ENCODE measurements around the gene HK3. TPM values are rescaled to one million over a fixed set of nuclear protein-coding genes. Genes with fewer than 3 reads are reported as not detected.
A peak's percentile ranks its signal among the peaks of the same experiment; 100 is the strongest.

Gene HK3, protein sequence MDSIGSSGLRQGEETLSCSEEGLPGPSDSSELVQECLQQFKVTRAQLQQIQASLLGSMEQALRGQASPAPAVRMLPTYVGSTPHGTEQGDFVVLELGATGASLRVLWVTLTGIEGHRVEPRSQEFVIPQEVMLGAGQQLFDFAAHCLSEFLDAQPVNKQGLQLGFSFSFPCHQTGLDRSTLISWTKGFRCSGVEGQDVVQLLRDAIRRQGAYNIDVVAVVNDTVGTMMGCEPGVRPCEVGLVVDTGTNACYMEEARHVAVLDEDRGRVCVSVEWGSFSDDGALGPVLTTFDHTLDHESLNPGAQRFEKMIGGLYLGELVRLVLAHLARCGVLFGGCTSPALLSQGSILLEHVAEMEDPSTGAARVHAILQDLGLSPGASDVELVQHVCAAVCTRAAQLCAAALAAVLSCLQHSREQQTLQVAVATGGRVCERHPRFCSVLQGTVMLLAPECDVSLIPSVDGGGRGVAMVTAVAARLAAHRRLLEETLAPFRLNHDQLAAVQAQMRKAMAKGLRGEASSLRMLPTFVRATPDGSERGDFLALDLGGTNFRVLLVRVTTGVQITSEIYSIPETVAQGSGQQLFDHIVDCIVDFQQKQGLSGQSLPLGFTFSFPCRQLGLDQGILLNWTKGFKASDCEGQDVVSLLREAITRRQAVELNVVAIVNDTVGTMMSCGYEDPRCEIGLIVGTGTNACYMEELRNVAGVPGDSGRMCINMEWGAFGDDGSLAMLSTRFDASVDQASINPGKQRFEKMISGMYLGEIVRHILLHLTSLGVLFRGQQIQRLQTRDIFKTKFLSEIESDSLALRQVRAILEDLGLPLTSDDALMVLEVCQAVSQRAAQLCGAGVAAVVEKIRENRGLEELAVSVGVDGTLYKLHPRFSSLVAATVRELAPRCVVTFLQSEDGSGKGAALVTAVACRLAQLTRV
- 10 to 100 TPM in 2 of 6 experiments, 1 to 10 TPM in 4; 2.3 to 21.1 (median 9.1) TPM for total RNA-seq
- long read RNA-seq, partial matches to known transcripts: 1 of 2 reads
- long read RNA-seq, other reads (novel, unspliced or antisense): 0 of 2 reads

DNA sequence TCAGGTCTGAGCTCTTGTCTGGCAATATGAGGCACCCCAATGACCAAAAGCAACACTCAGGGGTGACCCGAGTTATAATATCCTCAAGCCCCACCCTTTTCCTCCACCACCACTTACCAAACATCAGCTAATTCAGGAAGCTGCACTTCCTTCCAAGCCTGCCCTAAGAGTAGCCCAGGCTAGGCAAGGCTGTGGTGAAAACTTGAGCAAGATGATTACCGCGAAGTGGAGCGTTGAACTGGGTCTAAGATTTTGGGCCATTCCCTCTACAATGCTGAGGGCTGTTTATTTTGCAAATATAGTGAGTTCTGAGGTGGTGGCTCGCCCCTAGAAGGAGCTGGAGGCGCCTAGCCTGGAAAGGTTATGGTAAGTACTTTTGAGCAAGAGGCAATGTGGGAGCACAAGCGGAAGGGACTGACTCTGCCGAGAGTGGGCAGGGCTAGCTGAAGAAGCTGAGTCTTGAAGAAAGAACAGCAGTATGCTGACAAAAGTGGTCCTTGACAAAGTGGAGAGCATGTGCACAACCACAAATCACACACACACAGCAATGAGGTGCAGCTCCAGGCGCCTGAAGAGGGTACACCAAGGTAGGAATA, at the start of gene HK3:
Gene HK3 (minus strand): TSS at position 51 of the 596 bp plus-strand sequence. CDS start 3,187 bp downstream, outside the sequence.
- WGBS (ENCODE audit: insufficient coverage, low coverage, low lambda C conversion rate, missing lambda C conversion rate): 61% methylated on average over 8 of the region's 9 CpGs
- Histone ChIP-seq H3K4me1 (no peaks in the 10 kb centered on the region), H3K36me3 (peaks cover 0 to 8% (median 4%) of the 10 kb centered on the region in 4 donors), H3K27me3 (no peaks in the 10 kb centered on the region), H3K27ac (peak within 1 kb of the TSS in 1 of 3 donors; percentile 24), H3K4me3 (peak within 1 kb of the TSS in 2 of 3 donors; percentile 17 to 22), H3K9me3 (no peaks in the 10 kb centered on the region)
- DNase-seq: peak in 2 of 3 donors; percentile 45 to 51
- intact Hi-C loops (cut with DNase I): no loop called here
- TF ChIP-seq, protein P1, sequence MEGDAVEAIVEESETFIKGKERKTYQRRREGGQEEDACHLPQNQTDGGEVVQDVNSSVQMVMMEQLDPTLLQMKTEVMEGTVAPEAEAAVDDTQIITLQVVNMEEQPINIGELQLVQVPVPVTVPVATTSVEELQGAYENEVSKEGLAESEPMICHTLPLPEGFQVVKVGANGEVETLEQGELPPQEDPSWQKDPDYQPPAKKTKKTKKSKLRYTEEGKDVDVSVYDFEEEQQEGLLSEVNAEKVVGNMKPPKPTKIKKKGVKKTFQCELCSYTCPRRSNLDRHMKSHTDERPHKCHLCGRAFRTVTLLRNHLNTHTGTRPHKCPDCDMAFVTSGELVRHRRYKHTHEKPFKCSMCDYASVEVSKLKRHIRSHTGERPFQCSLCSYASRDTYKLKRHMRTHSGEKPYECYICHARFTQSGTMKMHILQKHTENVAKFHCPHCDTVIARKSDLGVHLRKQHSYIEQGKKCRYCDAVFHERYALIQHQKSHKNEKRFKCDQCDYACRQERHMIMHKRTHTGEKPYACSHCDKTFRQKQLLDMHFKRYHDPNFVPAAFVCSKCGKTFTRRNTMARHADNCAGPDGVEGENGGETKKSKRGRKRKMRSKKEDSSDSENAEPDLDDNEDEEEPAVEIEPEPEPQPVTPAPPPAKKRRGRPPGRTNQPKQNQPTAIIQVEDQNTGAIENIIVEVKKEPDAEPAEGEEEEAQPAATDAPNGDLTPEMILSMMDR (IDR thresholded peaks at IDR 0.05): no peak
- peak; percentile 50 to 68 (median 54) for ATAC-seq

DNA sequence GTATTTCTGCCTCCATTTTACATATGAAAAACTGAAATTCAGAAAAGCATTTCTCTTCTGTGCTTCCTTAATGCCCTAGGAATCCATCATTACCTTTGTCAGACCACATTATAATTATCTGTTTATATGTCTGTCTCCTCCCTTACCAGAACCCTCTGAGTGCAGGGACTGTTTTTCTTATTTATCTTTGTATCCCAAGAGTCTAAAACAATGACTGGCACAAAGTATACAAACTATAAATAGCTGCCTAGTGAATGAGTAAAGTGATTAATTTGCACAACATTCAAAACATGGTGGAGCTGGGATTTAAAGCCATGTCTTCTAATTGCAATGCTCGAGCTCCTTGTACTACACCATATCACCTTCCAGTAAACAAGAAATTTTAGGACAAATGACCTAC, 49.3 kb upstream of the HK3 start:
- peaks cover 0 to 4% (median 0%) of the 10 kb centered on the region in 4 donors for H3K4me1 ChIP-seq
- intact Hi-C loops (cut with DNase I): no loop called here
- H3K9me3 ChIP-seq: no peaks in the 10 kb centered on the region
- ATAC-seq (no peak), DNase-seq (no peak)
- H3K36me3 ChIP-seq: peaks cover 0 to 32% (median 11%) of the 10 kb centered on the region in 4 donors
- H3K4me3 ChIP-seq: no peak overlapping the region
- 75% methylated on average over 1 of the region's 1 CpG for WGBS (ENCODE audit: insufficient coverage, low coverage, low lambda C conversion rate, missing lambda C conversion rate)
- H3K27me3 ChIP-seq: no peaks in the 10 kb centered on the region
- TF ChIP-seq, protein P1 (IDR thresholded peaks at IDR 0.05): no peak
- H3K27ac ChIP-seq: no peak overlapping the region

DNA sequence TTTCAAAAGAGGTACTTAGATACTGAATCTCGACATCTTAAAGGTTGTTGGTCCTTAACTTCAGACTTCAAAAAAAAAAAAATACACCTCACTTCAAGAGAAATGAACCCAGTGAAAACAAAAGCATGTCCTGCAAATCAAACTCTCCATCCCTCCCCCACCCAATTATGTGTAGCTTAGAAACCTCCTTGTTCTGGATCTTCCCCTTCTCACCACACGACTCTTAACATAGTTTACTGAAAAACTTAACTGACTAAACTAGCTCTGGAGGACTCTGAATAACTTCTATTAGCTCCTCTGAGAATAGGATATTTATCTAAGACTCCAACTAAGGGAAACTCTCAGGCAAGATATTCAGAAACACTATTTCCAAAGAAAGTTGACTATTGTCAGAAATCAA, 48.7 kb upstream of the HK3 start:
- no peaks in the 10 kb centered on the region for H3K27me3 ChIP-seq
- DNase-seq: no peak
- H3K4me3 ChIP-seq: no peak overlapping the region
- H3K4me1 ChIP-seq: peaks cover 0 to 4% (median 0%) of the 10 kb centered on the region in 4 donors
- intact Hi-C loops (cut with DNase I): no loop called here
- ATAC-seq: no peak
- no peaks in the 10 kb centered on the region for H3K9me3 ChIP-seq
- TF ChIP-seq POLR2A (IDR thresholded peaks at IDR 0.05): no peak
- TF ChIP-seq, protein P1 (IDR thresholded peaks at IDR 0.05): no peak
- 94% methylated on average over 2 of the region's 2 CpGs for WGBS (ENCODE audit: insufficient coverage, low coverage, low lambda C conversion rate, missing lambda C conversion rate)
- no peak overlapping the region for H3K27ac ChIP-seq
- peaks cover 0 to 38% (median 14%) of the 10 kb centered on the region in 4 donors for H3K36me3 ChIP-seq

DNA sequence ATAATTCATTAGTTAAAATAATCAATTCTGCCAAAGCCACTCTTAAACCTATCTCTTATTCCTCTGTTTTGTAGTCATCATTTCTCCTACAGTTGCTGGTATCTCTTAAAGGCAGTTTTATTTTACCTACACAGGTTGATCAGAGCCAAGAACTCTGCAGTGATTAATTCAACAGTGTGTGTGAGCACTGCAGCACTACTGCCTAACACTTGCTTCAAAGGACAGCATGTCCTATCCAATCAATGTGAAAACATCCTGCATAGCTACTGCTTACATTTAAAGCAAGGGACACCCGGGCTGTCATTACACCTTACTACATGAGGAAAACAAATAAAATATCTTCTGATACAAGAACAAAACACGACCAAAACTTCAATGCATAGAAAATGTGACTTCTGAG, 45.1 kb upstream of the HK3 start:
- Histone ChIP-seq H3K27me3 (no peaks in the 10 kb centered on the region), H3K36me3 (peaks cover 0 to 28% (median 8%) of the 10 kb centered on the region in 4 donors), H3K9me3 (no peaks in the 10 kb centered on the region), H3K27ac (no peak overlapping the region), H3K4me1 (no peaks in the 10 kb centered on the region), H3K4me3 (no peak overlapping the region)
- no peak for TF ChIP-seq POLR2A (IDR thresholded peaks at IDR 0.05)
- TF ChIP-seq, protein P1 (IDR thresholded peaks at IDR 0.05): no peak
- 47% methylated on average over 2 of the region's 2 CpGs for WGBS (ENCODE audit: insufficient coverage, low coverage, low lambda C conversion rate, missing lambda C conversion rate)
- intact Hi-C loops (cut with DNase I): no loop called here
- ATAC-seq: no peak
- no peak for DNase-seq

Data from right lobe of liver (tissue), 6 donors.